ENCODE data around the gene TMEM150A. TPM values are rescaled to one million over a fixed set of nuclear protein-coding genes. Genes with fewer than 3 reads are reported as not detected.

Gene TMEM150A
- total RNA-seq, 6 experiments from 2014 or later = 20.0 to 26.7 (median 21.9) TPM

GRCh38 chr2:85584354-85584856 is 18.1 kb downstream of the TMEM150A start, which contains the start of gene VAMP5:
TSS of gene VAMP5 (plus strand) at chr2:85584431. CDS start at chr2:85584491, 60 bp downstream.
- Histone ChIP-seq H3K27me3 (no peaks in the 10 kb centered on the region), H3K27ac (peak within 1 kb of the TSS; percentile 87 to 93 (median 87)), H3K36me3 (no peaks in the 10 kb centered on the region), H3K4me3 (peak within 1 kb of the TSS; percentile 62 to 70 (median 64)), H3K9me3 (no peaks in the 10 kb centered on the region), H3K4me1 (peaks cover 2 to 40% (median 16%) of the 10 kb centered on the region in 4 donors)
- 5% methylated on average over 8 of the region's 52 CpGs for WGBS (ENCODE audit: insufficient coverage, low coverage, low lambda C conversion rate, missing lambda C conversion rate)
- TF ChIP-seq POLR2A (IDR thresholded peaks at IDR 0.05) = peak; percentile 39
- TF ChIP-seq, protein P1, sequence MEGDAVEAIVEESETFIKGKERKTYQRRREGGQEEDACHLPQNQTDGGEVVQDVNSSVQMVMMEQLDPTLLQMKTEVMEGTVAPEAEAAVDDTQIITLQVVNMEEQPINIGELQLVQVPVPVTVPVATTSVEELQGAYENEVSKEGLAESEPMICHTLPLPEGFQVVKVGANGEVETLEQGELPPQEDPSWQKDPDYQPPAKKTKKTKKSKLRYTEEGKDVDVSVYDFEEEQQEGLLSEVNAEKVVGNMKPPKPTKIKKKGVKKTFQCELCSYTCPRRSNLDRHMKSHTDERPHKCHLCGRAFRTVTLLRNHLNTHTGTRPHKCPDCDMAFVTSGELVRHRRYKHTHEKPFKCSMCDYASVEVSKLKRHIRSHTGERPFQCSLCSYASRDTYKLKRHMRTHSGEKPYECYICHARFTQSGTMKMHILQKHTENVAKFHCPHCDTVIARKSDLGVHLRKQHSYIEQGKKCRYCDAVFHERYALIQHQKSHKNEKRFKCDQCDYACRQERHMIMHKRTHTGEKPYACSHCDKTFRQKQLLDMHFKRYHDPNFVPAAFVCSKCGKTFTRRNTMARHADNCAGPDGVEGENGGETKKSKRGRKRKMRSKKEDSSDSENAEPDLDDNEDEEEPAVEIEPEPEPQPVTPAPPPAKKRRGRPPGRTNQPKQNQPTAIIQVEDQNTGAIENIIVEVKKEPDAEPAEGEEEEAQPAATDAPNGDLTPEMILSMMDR (IDR thresholded peaks at IDR 0.05) = no peak
- peak; percentile 49 to 78 (median 68) for ATAC-seq
- intact Hi-C loops (cut with DNase I) = no loop called here
- DNase-seq = peak; percentile 67 to 74 (median 68)

DNA sequence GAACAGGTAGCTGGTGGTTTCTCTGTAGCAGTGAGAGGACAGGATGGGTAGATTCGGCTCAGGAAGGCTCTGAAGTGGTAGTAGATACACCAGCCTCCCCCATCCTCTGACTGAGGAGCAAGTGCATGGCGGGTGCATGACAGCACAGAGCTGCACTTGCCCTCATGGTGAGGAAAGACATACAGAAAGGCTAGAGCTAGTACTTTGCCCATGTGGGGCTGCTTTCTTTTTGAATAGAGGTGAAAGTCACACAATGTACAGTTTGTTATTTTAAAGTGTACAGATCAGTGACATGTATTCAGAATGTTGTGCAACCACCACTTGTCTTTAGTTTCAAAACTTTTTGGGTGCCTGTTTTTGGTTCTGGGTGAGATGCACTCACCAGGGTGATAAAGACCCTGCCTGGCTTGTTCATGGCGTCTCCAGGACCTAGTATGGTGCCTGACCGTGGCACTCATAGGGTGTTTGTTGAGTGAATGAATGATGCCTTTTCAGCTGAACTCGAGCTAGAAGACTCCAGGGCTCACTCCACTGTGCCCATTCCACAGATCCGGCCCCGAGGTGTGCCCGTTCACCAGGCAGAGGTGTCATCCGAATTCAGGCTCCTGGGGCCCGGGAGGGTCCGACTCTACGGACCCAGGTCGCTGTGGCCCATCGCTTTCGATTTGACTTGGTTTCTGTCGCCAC is 18.7 kb downstream of the TMEM150A start:
- H3K4me1 ChIP-seq = peaks cover 2 to 34% (median 12%) of the 10 kb centered on the region in 4 donors
- intact Hi-C loops (cut with DNase I) = no loop called here
- no peak for TF ChIP-seq POLR2A (IDR thresholded peaks at IDR 0.05)
- TF ChIP-seq, protein P1 (IDR thresholded peaks at IDR 0.05) = no peak
- H3K27ac ChIP-seq = peak overlapping the region; percentile 87 to 93 (median 87)
- ATAC-seq = peak; percentile 1 to 17 (median 10)
- H3K36me3 ChIP-seq = no peaks in the 10 kb centered on the region
- no peaks in the 10 kb centered on the region for H3K27me3 ChIP-seq
- H3K9me3 ChIP-seq = no peaks in the 10 kb centered on the region
- H3K4me3 ChIP-seq = peak overlapping the region; percentile 62 to 70 (median 64)
- DNase-seq = no peak
- WGBS (ENCODE audit: insufficient coverage, low coverage, low lambda C conversion rate, missing lambda C conversion rate) = 3% methylated on average over 10 of the region's 16 CpGs

DNA sequence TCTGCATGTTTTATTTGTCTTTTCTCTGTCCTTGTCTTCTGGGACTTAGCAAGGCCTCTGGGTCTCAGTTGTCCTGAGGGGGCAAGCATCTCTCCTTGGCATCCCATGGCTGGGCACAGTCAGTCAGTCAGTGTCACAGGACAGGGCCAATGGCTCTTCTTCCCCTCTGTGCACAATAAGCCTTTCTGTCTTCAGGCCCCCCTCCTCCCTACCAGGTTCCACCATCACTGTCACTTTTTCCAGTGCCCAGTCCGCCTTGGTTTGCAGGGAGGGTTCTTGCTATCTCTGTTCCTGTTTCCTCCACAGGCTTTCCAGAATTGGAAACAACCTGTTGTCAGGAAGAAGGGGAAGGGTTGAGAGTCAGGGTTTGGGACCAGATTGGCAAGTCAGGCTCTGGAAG is 20.0 kb downstream of the TMEM150A start:
- WGBS (ENCODE audit: insufficient coverage, low coverage, low lambda C conversion rate, missing lambda C conversion rate) = 80% methylated on average over 1 of the region's 1 CpG
- DNase-seq (no peak), ATAC-seq (no peak)
- no peaks in the 10 kb centered on the region for H3K27me3 ChIP-seq
- TF ChIP-seq, protein P1 (IDR thresholded peaks at IDR 0.05) = no peak
- TF ChIP-seq POLR2A (IDR thresholded peaks at IDR 0.05) = no peak
- no peak overlapping the region for H3K27ac ChIP-seq
- H3K36me3 ChIP-seq = no peaks in the 10 kb centered on the region
- peaks cover 2 to 34% (median 11%) of the 10 kb centered on the region in 4 donors for H3K4me1 ChIP-seq
- H3K4me3 ChIP-seq = no peak overlapping the region
- intact Hi-C loops (cut with DNase I) = no loop called here
- H3K9me3 ChIP-seq = no peaks in the 10 kb centered on the region

- 71% methylated on average over 2 of the region's 3 CpGs for WGBS (ENCODE audit: insufficient coverage, low coverage, low lambda C conversion rate, missing lambda C conversion rate)
Measured at GRCh38 chr2:85580206-85580605, 22.3 kb downstream of the TMEM150A start.

More at GRCh38 chr2:85580206-85580605, 22.3 kb downstream of the TMEM150A start:
- ATAC-seq (no peak), DNase-seq (no peak)
- H3K4me3 ChIP-seq = peak overlapping the region in 1 of 3 donors; percentile 2
- TF ChIP-seq POLR2A (IDR thresholded peaks at IDR 0.05) = no peak
- TF ChIP-seq, protein P1 (IDR thresholded peaks at IDR 0.05) = no peak
- no peaks in the 10 kb centered on the region for H3K9me3 ChIP-seq
- intact Hi-C loops (cut with DNase I) = no loop called here
- H3K36me3 ChIP-seq = no peaks in the 10 kb centered on the region
- no peaks in the 10 kb centered on the region for H3K27me3 ChIP-seq
- peak overlapping the region in 2 of 3 donors; percentile 22 to 79 for H3K27ac ChIP-seq
- H3K4me1 ChIP-seq = peaks cover under 1 to 28% (median 5%) of the 10 kb centered on the region in 4 donors
